ENCODE measurements around the gene DAAM1.
A peak's percentile ranks its signal among the peaks of the same experiment; 100 is the strongest.

DAAM1 gene

DNA sequence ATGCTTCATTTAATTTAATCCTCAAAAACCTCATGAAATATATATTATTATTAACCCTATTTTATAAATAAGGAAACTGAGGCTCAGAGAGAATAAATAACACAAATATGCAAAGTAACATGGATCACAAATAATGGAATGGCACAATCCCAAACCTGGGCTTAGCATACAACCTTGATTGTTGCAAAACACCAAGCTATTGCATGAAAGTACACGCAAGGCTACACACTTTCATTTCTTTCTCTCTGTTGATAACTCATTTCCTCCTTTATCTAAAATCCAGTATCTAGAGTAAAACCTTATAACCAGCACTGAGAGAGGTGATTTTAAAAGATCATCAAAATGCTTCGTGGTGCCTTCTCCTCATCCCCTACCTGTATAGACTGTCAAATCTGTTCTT, 2.8 kb upstream of the DAAM1 start:
- Histone ChIP-seq H3K9me3 (ENCODE audit: control insufficient read depth in 2 of 2, low read length in 2 of 2) (no peaks in the 10 kb centered on the region), H3K36me3 (ENCODE audit: control insufficient read depth in 2 of 2, insufficient read depth in 2 of 2, low read length in 2 of 2) (no peaks in the 10 kb centered on the region), H3K4me1 (ENCODE audit: control insufficient read depth in 2 of 2, insufficient read depth in 2 of 2, low read length in 2 of 2) (peaks cover 13% of the 10 kb centered on the region in 2 donors), H3K27ac (ENCODE audit: low read depth in 2 of 2, low read length in 2 of 2) (no peak overlapping the region), H3K4me3 (ENCODE audit: low read length in 2 of 2) (no peak overlapping the region), H3K9ac (ENCODE audit: low read depth in 1 of 2, low read length in 2 of 2) (no peak overlapping the region), H3K27me3 (ENCODE audit: control insufficient read depth in 2 of 2, insufficient read depth in 2 of 2, low read length in 2 of 2) (peaks cover 0 to 3% of the 10 kb centered on the region in 2 donors)

- Histone ChIP-seq H3K36me3 (ENCODE audit: control insufficient read depth in 2 of 2, insufficient read depth in 2 of 2, low read length in 2 of 2) (no peaks in the 10 kb centered on the region), H3K4me1 (ENCODE audit: control insufficient read depth in 2 of 2, insufficient read depth in 2 of 2, low read length in 2 of 2) (peaks cover 13 to 14% of the 10 kb centered on the region in 2 donors), H3K9ac (ENCODE audit: low read depth in 1 of 2, low read length in 2 of 2) (no peak overlapping the region), H3K4me3 (ENCODE audit: low read length in 2 of 2) (no peak overlapping the region), H3K27me3 (ENCODE audit: control insufficient read depth in 2 of 2, insufficient read depth in 2 of 2, low read length in 2 of 2) (peaks cover 0 to 3% of the 10 kb centered on the region in 2 donors), H3K9me3 (ENCODE audit: control insufficient read depth in 2 of 2, low read length in 2 of 2) (no peaks in the 10 kb centered on the region), H3K27ac (ENCODE audit: low read depth in 2 of 2, low read length in 2 of 2) (no peak overlapping the region)
These were observed 2.2 kb upstream of the DAAM1 start for GRCh38 chr14:59186306-59186705.

GRCh38 chr14:59187118-59187517, 1.3 kb upstream of the DAAM1 start:
- H3K9ac ChIP-seq (ENCODE audit: low read depth in 1 of 2, low read length in 2 of 2) = no peak overlapping the region
- H3K9me3 ChIP-seq (ENCODE audit: control insufficient read depth in 2 of 2, low read length in 2 of 2) = no peaks in the 10 kb centered on the region
- H3K4me3 ChIP-seq (ENCODE audit: low read length in 2 of 2) = peak overlapping the region in 1 of 2 donors; percentile 94
- peaks cover 0 to 3% of the 10 kb centered on the region in 2 donors for H3K27me3 ChIP-seq (ENCODE audit: control insufficient read depth in 2 of 2, insufficient read depth in 2 of 2, low read length in 2 of 2)
- H3K4me1 ChIP-seq (ENCODE audit: control insufficient read depth in 2 of 2, insufficient read depth in 2 of 2, low read length in 2 of 2) = peaks cover 13 to 14% of the 10 kb centered on the region in 2 donors
- no peaks in the 10 kb centered on the region for H3K36me3 ChIP-seq (ENCODE audit: control insufficient read depth in 2 of 2, insufficient read depth in 2 of 2, low read length in 2 of 2)
- no peak overlapping the region for H3K27ac ChIP-seq (ENCODE audit: low read depth in 2 of 2, low read length in 2 of 2)

DNA sequence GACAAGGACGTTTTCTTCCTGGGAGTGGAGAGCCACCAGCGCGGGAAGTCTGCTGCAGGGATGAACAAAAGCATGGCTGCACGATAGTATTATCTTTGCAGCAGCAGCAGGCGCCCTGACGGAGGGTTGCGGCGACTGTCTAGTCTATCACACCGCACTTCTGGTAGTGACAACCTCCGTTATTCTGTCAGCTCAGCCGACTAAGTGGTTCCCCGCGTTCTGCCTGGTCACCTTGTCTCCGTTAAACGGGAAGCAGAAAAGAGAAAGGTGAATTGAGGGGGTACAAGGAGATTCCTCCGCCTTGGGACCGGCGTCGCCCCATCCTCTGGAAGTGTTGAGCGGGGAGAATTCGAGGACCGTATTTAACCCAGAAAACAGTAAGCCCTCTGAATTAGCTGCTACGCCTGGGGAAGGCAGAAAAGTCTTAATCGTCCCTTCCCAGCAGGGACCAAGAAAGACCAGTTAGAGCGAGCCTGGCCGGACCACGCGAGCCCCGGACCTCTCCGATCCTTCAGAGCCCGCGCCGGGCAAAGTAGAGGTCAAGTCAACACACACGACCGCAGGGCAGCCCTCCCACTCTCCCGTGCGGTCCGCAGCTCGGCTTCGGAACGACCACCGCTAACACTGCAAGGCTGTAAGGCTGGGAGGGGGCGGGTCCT, 536 bp upstream of the DAAM1 start:
- peak overlapping the region; percentile 87 to 89 for H3K9ac ChIP-seq (ENCODE audit: low read depth in 1 of 2, low read length in 2 of 2)
- peaks cover 13 to 14% of the 10 kb centered on the region in 2 donors for H3K4me1 ChIP-seq (ENCODE audit: control insufficient read depth in 2 of 2, insufficient read depth in 2 of 2, low read length in 2 of 2)

DNA sequence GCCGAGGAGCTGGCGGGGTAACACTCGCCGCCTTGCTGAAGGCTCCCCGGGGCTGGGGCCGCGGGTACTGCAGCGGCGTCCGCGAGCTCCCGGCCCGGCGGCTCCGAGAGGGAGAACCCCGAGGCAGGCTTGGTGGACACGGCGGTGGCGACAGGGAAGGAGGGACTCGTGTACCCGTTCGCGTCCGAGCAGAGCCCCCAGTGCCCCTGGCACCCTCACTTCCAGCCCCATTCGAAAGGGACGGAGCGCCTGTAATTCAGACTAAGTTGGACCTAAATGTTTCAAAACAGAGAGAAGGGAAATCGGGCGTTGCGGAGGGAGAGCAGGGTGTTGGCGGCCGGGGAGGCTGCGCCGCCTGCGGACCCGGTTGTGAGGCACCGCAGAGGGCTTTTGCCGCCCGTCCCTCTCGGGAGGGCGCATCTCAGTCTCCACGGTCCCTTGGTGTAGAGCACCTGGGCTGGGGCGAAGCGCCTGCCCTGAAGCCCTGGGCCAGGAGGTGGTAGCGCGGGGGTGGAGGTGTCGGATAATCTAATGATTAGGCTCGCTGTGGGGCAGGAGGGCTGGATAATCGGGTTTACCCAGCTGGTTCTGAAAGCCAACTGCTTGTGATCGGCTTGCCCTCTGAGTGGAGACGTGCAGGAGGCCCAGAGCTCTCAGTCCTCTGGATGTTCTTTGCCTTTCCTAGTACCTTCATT, 771 bp downstream of the DAAM1 start:
- Histone ChIP-seq H3K27me3 (ENCODE audit: control insufficient read depth in 2 of 2, insufficient read depth in 2 of 2, low read length in 2 of 2) (peaks cover 0 to 3% of the 10 kb centered on the region in 2 donors), H3K4me3 (ENCODE audit: low read length in 2 of 2) (peak overlapping the region; percentile 88 to 94), H3K9ac (ENCODE audit: low read depth in 1 of 2, low read length in 2 of 2) (peak overlapping the region; percentile 91 to 94), H3K36me3 (ENCODE audit: control insufficient read depth in 2 of 2, insufficient read depth in 2 of 2, low read length in 2 of 2) (no peaks in the 10 kb centered on the region), H3K27ac (ENCODE audit: low read depth in 2 of 2, low read length in 2 of 2) (peak overlapping the region; percentile 96 to 98), H3K9me3 (ENCODE audit: control insufficient read depth in 2 of 2, low read length in 2 of 2) (no peaks in the 10 kb centered on the region), H3K4me1 (ENCODE audit: control insufficient read depth in 2 of 2, insufficient read depth in 2 of 2, low read length in 2 of 2) (peaks cover 13 to 14% of the 10 kb centered on the region in 2 donors)

More for the DNA sequence above, 536 bp upstream of the DAAM1 start:
- Histone ChIP-seq H3K27me3 (ENCODE audit: control insufficient read depth in 2 of 2, insufficient read depth in 2 of 2, low read length in 2 of 2) (peaks cover 0 to 3% of the 10 kb centered on the region in 2 donors), H3K4me3 (ENCODE audit: low read length in 2 of 2) (peak overlapping the region; percentile 94), H3K9me3 (ENCODE audit: control insufficient read depth in 2 of 2, low read length in 2 of 2) (no peaks in the 10 kb centered on the region), H3K27ac (ENCODE audit: low read depth in 2 of 2, low read length in 2 of 2) (peak overlapping the region; percentile 83 to 84), H3K36me3 (ENCODE audit: control insufficient read depth in 2 of 2, insufficient read depth in 2 of 2, low read length in 2 of 2) (no peaks in the 10 kb centered on the region)

DNA sequence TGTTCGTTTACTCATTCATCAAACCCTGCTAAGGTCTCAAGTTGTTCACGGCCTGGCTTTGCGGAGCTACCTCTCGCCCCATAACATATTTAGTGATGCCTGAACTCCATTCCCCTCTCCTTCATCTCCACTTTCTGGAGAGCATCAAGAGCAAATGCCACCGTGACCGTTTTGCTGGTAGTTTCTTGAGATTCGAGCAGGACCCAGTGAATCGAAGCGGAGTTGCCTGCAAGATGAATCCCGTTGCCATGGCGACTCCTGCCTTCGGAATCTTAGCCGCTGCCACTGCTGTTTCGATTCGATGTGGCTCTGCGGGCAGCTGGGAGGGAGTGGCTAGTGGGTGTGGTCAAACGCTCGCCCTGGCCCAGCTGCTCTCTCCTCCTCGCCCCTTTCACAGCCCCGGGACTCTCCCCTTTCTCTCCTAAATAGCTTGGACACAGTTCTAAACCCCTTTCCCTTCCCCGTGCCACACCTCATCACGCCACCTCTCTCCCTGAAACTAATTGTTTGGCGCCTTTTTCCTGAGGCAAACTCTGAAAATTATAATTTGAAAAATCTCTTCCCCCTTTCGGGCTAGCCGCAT, 1.4 kb downstream of the DAAM1 start:
- peak overlapping the region; percentile 88 to 94 for H3K4me3 ChIP-seq (ENCODE audit: low read length in 2 of 2)
- peak overlapping the region; percentile 91 to 94 for H3K9ac ChIP-seq (ENCODE audit: low read depth in 1 of 2, low read length in 2 of 2)
- H3K27me3 ChIP-seq (ENCODE audit: control insufficient read depth in 2 of 2, insufficient read depth in 2 of 2, low read length in 2 of 2) = peaks cover 0 to 3% of the 10 kb centered on the region in 2 donors
- H3K9me3 ChIP-seq (ENCODE audit: control insufficient read depth in 2 of 2, low read length in 2 of 2) = no peaks in the 10 kb centered on the region
- no peaks in the 10 kb centered on the region for H3K36me3 ChIP-seq (ENCODE audit: control insufficient read depth in 2 of 2, insufficient read depth in 2 of 2, low read length in 2 of 2)
- H3K27ac ChIP-seq (ENCODE audit: low read depth in 2 of 2, low read length in 2 of 2) = peak overlapping the region; percentile 96 to 98
- H3K4me1 ChIP-seq (ENCODE audit: control insufficient read depth in 2 of 2, insufficient read depth in 2 of 2, low read length in 2 of 2) = peaks cover 13 to 14% of the 10 kb centered on the region in 2 donors

- no peaks in the 10 kb centered on the region for H3K36me3 ChIP-seq (ENCODE audit: control insufficient read depth in 2 of 2, insufficient read depth in 2 of 2, low read length in 2 of 2)
- H3K4me1 ChIP-seq (ENCODE audit: control insufficient read depth in 2 of 2, insufficient read depth in 2 of 2, low read length in 2 of 2) = peaks cover 13 to 14% of the 10 kb centered on the region in 2 donors
- H3K4me3 ChIP-seq (ENCODE audit: low read length in 2 of 2) = peak overlapping the region; percentile 88 to 94
- no peaks in the 10 kb centered on the region for H3K9me3 ChIP-seq (ENCODE audit: control insufficient read depth in 2 of 2, low read length in 2 of 2)
- peaks cover 0 to 3% of the 10 kb centered on the region in 2 donors for H3K27me3 ChIP-seq (ENCODE audit: control insufficient read depth in 2 of 2, insufficient read depth in 2 of 2, low read length in 2 of 2)
- peak overlapping the region; percentile 96 to 98 for H3K27ac ChIP-seq (ENCODE audit: low read depth in 2 of 2, low read length in 2 of 2)
- peak overlapping the region; percentile 42 to 94 for H3K9ac ChIP-seq (ENCODE audit: low read depth in 1 of 2, low read length in 2 of 2)
These were observed 1.9 kb downstream of the DAAM1 start for GRCh38 chr14:59190372-59190771.

DNA sequence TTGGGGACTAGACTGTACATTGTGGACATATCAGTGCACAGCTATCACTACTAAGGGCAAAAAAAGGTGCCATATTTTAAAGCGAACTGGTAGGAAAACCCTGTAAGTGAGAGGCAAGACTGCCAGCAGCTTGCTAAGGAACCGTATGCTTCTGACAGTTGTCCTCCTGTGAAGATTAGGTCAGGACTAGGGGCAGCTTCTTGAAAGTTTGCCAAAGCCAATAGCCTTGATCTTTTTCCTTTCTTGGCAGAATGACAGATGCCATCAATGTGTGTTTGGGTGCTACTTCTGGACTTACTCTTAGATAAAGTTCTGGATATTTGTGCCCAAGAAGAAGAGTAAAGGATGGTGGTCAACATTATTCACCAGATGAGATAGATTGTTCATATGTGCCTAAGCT, 7.4 kb downstream of the DAAM1 start:
- Histone ChIP-seq H3K9me3 (ENCODE audit: control insufficient read depth in 2 of 2, low read length in 2 of 2) (no peaks in the 10 kb centered on the region), H3K4me3 (ENCODE audit: low read length in 2 of 2) (no peak overlapping the region), H3K9ac (ENCODE audit: low read depth in 1 of 2, low read length in 2 of 2) (no peak overlapping the region), H3K4me1 (ENCODE audit: control insufficient read depth in 2 of 2, insufficient read depth in 2 of 2, low read length in 2 of 2) (no peaks in the 10 kb centered on the region), H3K27me3 (ENCODE audit: control insufficient read depth in 2 of 2, insufficient read depth in 2 of 2, low read length in 2 of 2) (no peaks in the 10 kb centered on the region), H3K36me3 (ENCODE audit: control insufficient read depth in 2 of 2, insufficient read depth in 2 of 2, low read length in 2 of 2) (no peaks in the 10 kb centered on the region), H3K27ac (ENCODE audit: low read depth in 2 of 2, low read length in 2 of 2) (no peak overlapping the region)

DNA sequence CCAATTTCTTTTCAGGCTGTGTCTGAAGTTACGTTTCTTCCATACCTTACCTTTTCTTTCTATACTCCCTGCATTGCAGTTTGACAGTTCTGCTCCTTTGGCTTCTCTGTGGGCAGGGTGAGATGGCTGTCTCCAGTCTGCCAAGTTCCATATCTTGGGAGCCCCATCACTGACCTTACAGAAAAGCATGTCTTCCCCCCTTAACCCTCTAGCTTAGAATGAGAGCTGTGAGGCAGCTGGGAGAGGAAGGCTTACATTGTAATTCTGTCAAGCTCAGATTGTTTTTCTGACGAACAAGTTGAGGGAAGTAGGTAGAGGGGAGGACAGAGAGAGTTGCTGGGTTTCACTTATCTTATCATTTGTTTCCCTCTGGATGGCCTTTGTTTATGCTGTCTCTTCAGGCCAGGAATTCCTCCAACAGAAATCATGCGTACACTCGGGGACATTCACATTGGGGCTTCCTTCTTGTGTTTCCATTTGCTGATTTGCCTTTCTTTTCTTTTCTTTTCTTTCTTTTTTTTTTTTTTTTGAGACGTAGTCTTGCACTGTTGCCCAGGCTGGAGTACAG, 9.3 kb downstream of the DAAM1 start:
- no peak overlapping the region for H3K4me3 ChIP-seq (ENCODE audit: low read length in 2 of 2)
- H3K9me3 ChIP-seq (ENCODE audit: control insufficient read depth in 2 of 2, low read length in 2 of 2) = no peaks in the 10 kb centered on the region
- no peak overlapping the region for H3K27ac ChIP-seq (ENCODE audit: low read depth in 2 of 2, low read length in 2 of 2)
- no peak overlapping the region for H3K9ac ChIP-seq (ENCODE audit: low read depth in 1 of 2, low read length in 2 of 2)
- H3K27me3 ChIP-seq (ENCODE audit: control insufficient read depth in 2 of 2, insufficient read depth in 2 of 2, low read length in 2 of 2) = no peaks in the 10 kb centered on the region
- no peaks in the 10 kb centered on the region for H3K36me3 ChIP-seq (ENCODE audit: control insufficient read depth in 2 of 2, insufficient read depth in 2 of 2, low read length in 2 of 2)
- H3K4me1 ChIP-seq (ENCODE audit: control insufficient read depth in 2 of 2, insufficient read depth in 2 of 2, low read length in 2 of 2) = no peaks in the 10 kb centered on the region

DNA sequence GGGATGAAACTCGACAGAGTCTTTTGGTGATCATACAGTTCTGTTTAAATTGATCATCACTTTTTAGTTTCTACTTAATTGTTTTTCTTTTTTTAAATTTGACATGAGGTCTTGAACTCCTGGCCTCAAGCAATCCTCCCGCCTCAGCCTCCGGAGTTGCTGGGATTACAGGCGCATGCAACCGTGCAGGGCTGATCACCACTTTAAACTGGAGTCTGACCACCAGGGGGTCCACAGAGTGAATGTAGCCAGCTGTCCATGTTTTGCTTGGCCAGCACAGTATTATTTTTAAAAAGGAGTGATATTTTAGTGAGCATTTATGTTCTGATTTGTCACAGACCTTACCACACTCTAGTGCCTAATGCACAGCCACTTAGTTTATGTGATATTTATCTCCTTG, 10.7 kb downstream of the DAAM1 start:
- H3K4me3 ChIP-seq (ENCODE audit: low read length in 2 of 2) = no peak overlapping the region

More for the DNA sequence above, 10.7 kb downstream of the DAAM1 start:
- no peaks in the 10 kb centered on the region for H3K27me3 ChIP-seq (ENCODE audit: control insufficient read depth in 2 of 2, insufficient read depth in 2 of 2, low read length in 2 of 2)
- H3K4me1 ChIP-seq (ENCODE audit: control insufficient read depth in 2 of 2, insufficient read depth in 2 of 2, low read length in 2 of 2) = no peaks in the 10 kb centered on the region
- no peak overlapping the region for H3K27ac ChIP-seq (ENCODE audit: low read depth in 2 of 2, low read length in 2 of 2)
- H3K36me3 ChIP-seq (ENCODE audit: control insufficient read depth in 2 of 2, insufficient read depth in 2 of 2, low read length in 2 of 2) = no peaks in the 10 kb centered on the region
- H3K9ac ChIP-seq (ENCODE audit: low read depth in 1 of 2, low read length in 2 of 2) = no peak overlapping the region
- no peaks in the 10 kb centered on the region for H3K9me3 ChIP-seq (ENCODE audit: control insufficient read depth in 2 of 2, low read length in 2 of 2)

All from mucosa of rectum (tissue), 2 donors.